RWPE2 (cell line): ENCODE measurements around the gene JAZF1.

Source experiments
- ATAC-seq: fragments of 200-7000 bp; cut with Tn5 transposase; 3 replicates; pipeline ENCODE4 v1.9.1; 2021; ENCODE audit warnings: low read depth
- DNase-seq: peaks from one replicate; pipeline ENCODE4 v3.0.0-alpha.2; 2020; ENCODE audit warnings: low spot score
- H3K27ac ChIP-seq: fragments of 450-650 bp; 2 replicates; pipeline ENCODE4 v1.5.1; 2017; ENCODE audit warnings: mild to moderate bottlenecking; ENCODE audit not compliant: poor library complexity, severe bottlenecking
- H3K27me3 ChIP-seq: fragments of 250-450 bp; sonication (Bioruptor Pico); 2 replicates; pipeline ENCODE4 v1.5.1; 2021; ENCODE audit warnings: mild to moderate bottlenecking, moderate library complexity; ENCODE audit not compliant: insufficient read depth, poor library complexity, severe bottlenecking
- H3K36me3 ChIP-seq: fragments of 250-450 bp; sonication (Bioruptor Pico); 2 replicates; pipeline ENCODE4 v1.5.1; 2020; ENCODE audit warnings: low read depth, mild to moderate bottlenecking, moderate library complexity
- H3K4me1 ChIP-seq: fragments of 250-450 bp; sonication (Bioruptor Pico); 2 replicates; pipeline ENCODE4 v1.5.1; 2021; ENCODE audit warnings: mild to moderate bottlenecking, moderate library complexity; ENCODE audit not compliant: insufficient read depth, poor library complexity, severe bottlenecking
- H3K4me3 ChIP-seq: fragments of 250-450 bp; sonication (Bioruptor Pico); 2 replicates; pipeline ENCODE4 v1.5.1; 2021; ENCODE audit warnings: mild to moderate bottlenecking, moderate library complexity; ENCODE audit not compliant: severe bottlenecking
- H3K9me3 ChIP-seq: fragments of 250-450 bp; sonication (Bioruptor Pico); 2 replicates; pipeline ENCODE4 v1.5.1; 2021; ENCODE audit warnings: mild to moderate bottlenecking, moderate library complexity; ENCODE audit not compliant: severe bottlenecking
- TF ChIP-seq, protein P1 (sequence below): fragments of 450-650 bp; IDR thresholded peaks from one replicate; pipeline ENCODE4 v1.5.1; 2017; ENCODE audit warnings: mild to moderate bottlenecking, moderate library complexity; ENCODE audit not compliant: poor library complexity, severe bottlenecking

The JAZF1 gene

GRCh38 chr7:28121496-28121895 lies 59.1 kb downstream of the JAZF1 start:
- Histone ChIP-seq H3K27me3 (no peaks in the 10 kb centered on the region), H3K4me1 (no peaks in the 10 kb centered on the region), H3K36me3 (0 out of 2 replicates have a peak, but pooled peaks cover 3% of the 10 kb centered on the region), H3K4me3 (no peak overlapping the region), H3K27ac (no peak overlapping the region), H3K9me3 (no peaks in the 10 kb centered on the region)
- TF ChIP-seq, protein P1, sequence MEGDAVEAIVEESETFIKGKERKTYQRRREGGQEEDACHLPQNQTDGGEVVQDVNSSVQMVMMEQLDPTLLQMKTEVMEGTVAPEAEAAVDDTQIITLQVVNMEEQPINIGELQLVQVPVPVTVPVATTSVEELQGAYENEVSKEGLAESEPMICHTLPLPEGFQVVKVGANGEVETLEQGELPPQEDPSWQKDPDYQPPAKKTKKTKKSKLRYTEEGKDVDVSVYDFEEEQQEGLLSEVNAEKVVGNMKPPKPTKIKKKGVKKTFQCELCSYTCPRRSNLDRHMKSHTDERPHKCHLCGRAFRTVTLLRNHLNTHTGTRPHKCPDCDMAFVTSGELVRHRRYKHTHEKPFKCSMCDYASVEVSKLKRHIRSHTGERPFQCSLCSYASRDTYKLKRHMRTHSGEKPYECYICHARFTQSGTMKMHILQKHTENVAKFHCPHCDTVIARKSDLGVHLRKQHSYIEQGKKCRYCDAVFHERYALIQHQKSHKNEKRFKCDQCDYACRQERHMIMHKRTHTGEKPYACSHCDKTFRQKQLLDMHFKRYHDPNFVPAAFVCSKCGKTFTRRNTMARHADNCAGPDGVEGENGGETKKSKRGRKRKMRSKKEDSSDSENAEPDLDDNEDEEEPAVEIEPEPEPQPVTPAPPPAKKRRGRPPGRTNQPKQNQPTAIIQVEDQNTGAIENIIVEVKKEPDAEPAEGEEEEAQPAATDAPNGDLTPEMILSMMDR = no peak
- DNase-seq (no peak), ATAC-seq (no peak)

- DNase-seq (no peak), ATAC-seq (no peak)
- H3K27me3 ChIP-seq = no peaks in the 10 kb centered on the region
- no peaks in the 10 kb centered on the region for H3K9me3 ChIP-seq
- TF ChIP-seq, protein P1 = no peak
- no peak overlapping the region for H3K4me3 ChIP-seq
- no peak overlapping the region for H3K27ac ChIP-seq
- no peaks in the 10 kb centered on the region for H3K36me3 ChIP-seq
- H3K4me1 ChIP-seq = no peaks in the 10 kb centered on the region
Observed at GRCh38 chr7:28116041-28116440, 64.6 kb downstream of the JAZF1 start.

DNA sequence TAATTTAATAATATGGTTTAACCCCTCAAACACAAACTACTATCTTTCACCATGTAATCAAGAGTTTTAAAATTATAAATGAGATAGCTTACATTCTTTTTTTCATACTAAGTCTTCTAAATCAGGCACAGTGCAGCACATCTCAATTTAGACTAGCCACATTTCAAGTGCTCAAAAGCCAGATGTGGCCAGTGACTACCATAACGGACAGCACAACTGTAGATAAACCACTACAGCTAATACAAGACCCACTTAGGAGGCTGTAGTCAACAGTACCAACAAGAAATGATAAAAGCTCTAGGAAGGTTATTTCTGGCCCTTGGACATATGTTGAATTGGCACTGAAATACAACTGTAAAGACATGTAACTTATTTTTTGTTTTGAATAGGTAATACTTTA lies 65.3 kb downstream of the JAZF1 start:
- no peak for DNase-seq
- no peak overlapping the region for H3K4me3 ChIP-seq
- no peaks in the 10 kb centered on the region for H3K36me3 ChIP-seq
- no peaks in the 10 kb centered on the region for H3K27me3 ChIP-seq
- no peaks in the 10 kb centered on the region for H3K9me3 ChIP-seq
- ATAC-seq = no peak
- no peaks in the 10 kb centered on the region for H3K4me1 ChIP-seq
- TF ChIP-seq, protein P1 = no peak
- H3K27ac ChIP-seq = no peak overlapping the region

- no peak for ATAC-seq
- no peaks in the 10 kb centered on the region for H3K27me3 ChIP-seq
- TF ChIP-seq, protein P1 = no peak
- no peak overlapping the region for H3K4me3 ChIP-seq
- no peak overlapping the region for H3K27ac ChIP-seq
- no peaks in the 10 kb centered on the region for H3K9me3 ChIP-seq
- H3K36me3 ChIP-seq = no peaks in the 10 kb centered on the region
- no peaks in the 10 kb centered on the region for H3K4me1 ChIP-seq
- no peak for DNase-seq
Observed at GRCh38 chr7:28114056-28114455, 66.5 kb downstream of the JAZF1 start.

GRCh38 chr7:28112883-28113540 lies 67.6 kb downstream of the JAZF1 start:
- no peaks in the 10 kb centered on the region for H3K27me3 ChIP-seq
- DNase-seq = no peak
- H3K27ac ChIP-seq = no peak overlapping the region
- H3K36me3 ChIP-seq = no peaks in the 10 kb centered on the region
- H3K4me1 ChIP-seq = peaks cover 7% of the 10 kb centered on the region
- no peak overlapping the region for H3K4me3 ChIP-seq
- no peak for ATAC-seq
- TF ChIP-seq, protein P1 = no peak
- no peaks in the 10 kb centered on the region for H3K9me3 ChIP-seq
